ENCODE data around the gene C4BPB.
"Not testable (repeated sequence)": the region's sequence is repeated elsewhere in the genome, so short reads cannot be mapped to it uniquely, and the experiment has no call there.

Gene C4BPB

GRCh38 chr1:207088701-207089626 lies at the start of gene C4BPB:
TSS of gene C4BPB (plus strand) at chr1:207088860. CDS start at chr1:207089532, 672 bp downstream.
- DNase-seq (ENCODE audit: low read depth) = peak; percentile 68

GRCh38 chr1:207039380-207040180 lies 49.1 kb upstream of the C4BPB start:
- no peak for DNase-seq (ENCODE audit: low read depth)

GRCh38 chr1:207040181-207040533 lies 48.5 kb upstream of the C4BPB start:
- no peak for DNase-seq (ENCODE audit: low read depth)

GRCh38 chr1:207041397-207041796 lies 47.3 kb upstream of the C4BPB start:
- DNase-seq (ENCODE audit: low read depth) = not testable (repeated sequence)

GRCh38 chr1:207045453-207045852 lies 43.2 kb upstream of the C4BPB start:
- no peak for DNase-seq (ENCODE audit: low read depth)

GRCh38 chr1:207047505-207047904 lies 41.2 kb upstream of the C4BPB start:
- DNase-seq (ENCODE audit: low read depth) = no peak

- DNase-seq (ENCODE audit: low read depth) = no peak
Measured at GRCh38 chr1:207048041-207048440, 40.6 kb upstream of the C4BPB start.

GRCh38 chr1:207049054-207049453 lies 39.6 kb upstream of the C4BPB start:
- no peak for DNase-seq (ENCODE audit: low read depth)

GRCh38 chr1:207049514-207049913 lies 39.1 kb upstream of the C4BPB start:
- no peak for DNase-seq (ENCODE audit: low read depth)

GRCh38 chr1:207049974-207050391 lies 38.7 kb upstream of the C4BPB start:
- DNase-seq (ENCODE audit: low read depth) = peak; percentile 61

- DNase-seq (ENCODE audit: low read depth) = peak; percentile 88
Measured at GRCh38 chr1:207050480-207051190, 38.0 kb upstream of the C4BPB start.

GRCh38 chr1:207051191-207051943 lies 37.3 kb upstream of the C4BPB start, which contains the start of gene YOD1:
TSS of gene YOD1 (minus strand) at chr1:207051208. CDS start at chr1:207051030, 178 bp downstream.
- peak; percentile 58 for DNase-seq (ENCODE audit: low read depth)

- peak; percentile 96 for DNase-seq (ENCODE audit: low read depth)
Measured at GRCh38 chr1:207052911-207053769, 35.5 kb upstream of the C4BPB start, which contains the start of gene PFKFB2. TSS of gene PFKFB2 (plus strand) at chr1:207053275. CDS start at chr1:207054718, 1,443 bp downstream.

GRCh38 chr1:207054491-207054890 lies 34.2 kb upstream of the C4BPB start:
- DNase-seq (ENCODE audit: low read depth) = no peak

GRCh38 chr1:207055386-207056001 lies 33.2 kb upstream of the C4BPB start:
- DNase-seq (ENCODE audit: low read depth) = no peak

- no peak for DNase-seq (ENCODE audit: low read depth)
Measured at GRCh38 chr1:207056673-207057072, 32.0 kb upstream of the C4BPB start.

GRCh38 chr1:207058252-207058651 lies 30.4 kb upstream of the C4BPB start:
- no peak for DNase-seq (ENCODE audit: low read depth)

GRCh38 chr1:207058878-207059867 lies 29.5 kb upstream of the C4BPB start:
- no peak for DNase-seq (ENCODE audit: low read depth)

GRCh38 chr1:207059881-207060280 lies 28.8 kb upstream of the C4BPB start:
- no peak for DNase-seq (ENCODE audit: low read depth)

Data from amniotic epithelial cell (primary cell).